H1 (cell line): ENCODE results near the gene RHBG. TPM values are rescaled to one million over a fixed set of nuclear protein-coding genes. Genes with fewer than 3 reads are reported as not detected.

ENCODE experiments used
- CTCF ChIA-PET: fragments of 300-600 bp; sonication (Branson Sonifier 250); formaldehyde crosslinking; loops from one replicate; lab custom pipeline; 2021; ENCODE audit not compliant: partially characterized antibody; lab: Charles Lee
- POLR2A ChIA-PET: fragments of 300-600 bp; sonication (Branson Sonifier 250); formaldehyde crosslinking; loops from one replicate; lab custom pipeline; 2021; ENCODE audit warnings: inconsistent platforms; ENCODE audit not compliant: partially characterized antibody; lab: Charles Lee
- DNase-seq, 2 experiments: peaks; one replicate each; pipeline versions ENCODE4 v3.0.0 to v3.0.0-alpha.2; 2010 to 2022; ENCODE audit warnings: low spot score in 2 of 2, low read depth in 1 of 2, mixed read lengths in 1 of 2
- FAIRE-seq: peaks from 2 replicates; lab custom pipeline; 2011; peaks lifted over from hg19 to GRCh38; lab: Jason Lieb, UNC
- H2AFZ ChIP-seq: 2 replicates; pipeline ENCODE4 v1.8.1; 2012; ENCODE audit warnings: low read length, inconsistent platforms
- H2AK5ac ChIP-seq: 2 replicates; pipeline ENCODE4 v1.6.1; 2013; ENCODE audit warnings: low read depth, low read length
- H2BK120ac ChIP-seq: replicated peaks from 2 replicates; pipeline ENCODE3; 2013; ENCODE audit warnings: low read depth, low read length, inconsistent platforms
- H2BK12ac ChIP-seq: 2 replicates; pipeline ENCODE4 v1.6.1; 2013; ENCODE audit warnings: low read depth, low read length
- H2BK15ac ChIP-seq: 2 replicates; pipeline ENCODE4 v1.6.1; 2013; ENCODE audit warnings: low read length
- H2BK20ac ChIP-seq: 2 replicates; pipeline ENCODE4 v1.6.1; 2013; ENCODE audit warnings: low read length
- H2BK5ac ChIP-seq: 2 replicates; pipeline ENCODE4 v1.6.1; 2013; ENCODE audit warnings: low read depth, low read length
- H3K14ac ChIP-seq: 2 replicates; pipeline ENCODE4 v1.6.1; 2013; ENCODE audit warnings: inconsistent platforms; ENCODE audit not compliant: insufficient read length
- H3K18ac ChIP-seq: 2 replicates; pipeline ENCODE4 v1.6.1; 2013; ENCODE audit warnings: low read length; ENCODE audit errors: extremely low read depth
- H3K23ac ChIP-seq: 2 replicates; pipeline ENCODE4 v1.6.1; 2013; ENCODE audit warnings: inconsistent platforms; ENCODE audit not compliant: insufficient read length
- H3K23me2 ChIP-seq: 2 replicates; pipeline ENCODE4 v1.6.1; 2013; ENCODE audit warnings: low read depth, low read length
- H3K27ac ChIP-seq: 2 replicates; pipeline ENCODE4 v1.6.1; 2011; ENCODE audit warnings: low read depth, low read length, inconsistent platforms
- H3K27me3 ChIP-seq, 4 experiments: replicated peaks in 1 of 4; 1 replicate in 1 of 4; 2 replicates in 3 of 4; pipeline versions ENCODE4 v1.6.1 to v1.8.1; 2011 to 2013; ENCODE audit warnings: low read length in 3 of 4, mild to moderate bottlenecking in 3 of 4, inconsistent platforms in 2 of 4, mixed read lengths in 2 of 4, moderate library complexity in 1 of 4; ENCODE audit not compliant: control insufficient read depth in 3 of 4, insufficient read depth in 3 of 4; ENCODE audit errors: extremely low read depth in 1 of 4
- H3K36me3 ChIP-seq, 4 experiments: 2 replicates each; pipeline versions ENCODE4 v1.6.1 to v1.8.1; 2011 to 2013; ENCODE audit warnings: mild to moderate bottlenecking in 4 of 4, low read length in 3 of 4, moderate library complexity in 2 of 4, control low read depth in 1 of 4, inconsistent platforms in 1 of 4; ENCODE audit not compliant: insufficient read depth in 4 of 4, control insufficient read depth in 2 of 4
- H3K4ac ChIP-seq: replicated peaks from 2 replicates; pipeline ENCODE3; 2013; ENCODE audit warnings: low read length, low read depth, mixed read lengths, inconsistent platforms; ENCODE audit not compliant: insufficient read length
- H3K4me1 ChIP-seq, 4 experiments: replicated peaks in 1 of 4; 1 replicate in 1 of 4; 2 replicates in 3 of 4; pipeline versions ENCODE4 v1.6.1 to v1.8.1; 2011 to 2013; ENCODE audit warnings: low read length in 3 of 4, inconsistent platforms in 2 of 4, mixed read lengths in 1 of 4; ENCODE audit not compliant: insufficient read depth in 4 of 4, control insufficient read depth in 3 of 4
- H3K4me2 ChIP-seq, 2 experiments: 2 replicates each; pipeline versions ENCODE4 v1.6.1 to v1.8.1; 2011 to 2013; ENCODE audit warnings: low read depth in 2 of 2, low read length in 2 of 2, control low read depth in 1 of 2, inconsistent platforms in 1 of 2, mild to moderate bottlenecking in 1 of 2; ENCODE audit not compliant: insufficient read depth in 1 of 2
- H3K4me3 ChIP-seq, 4 experiments: fragments of 200-600, 300-600 bp in 1 of 4; sonication (generic), shearing (Covaris generic), sonication (Bioruptor Twin) in 1 of 4; 2 replicates each; pipeline versions ENCODE4 v1.5.1 to v1.8.1; 2011 to 2016; ENCODE audit warnings: low read length in 4 of 4, low read depth in 3 of 4, control low read depth in 2 of 4, inconsistent platforms in 2 of 4, mild to moderate bottlenecking in 2 of 4, mixed read lengths in 1 of 4, moderate library complexity in 1 of 4; ENCODE audit not compliant: insufficient read depth in 2 of 4; ENCODE audit errors: extremely low read depth in 1 of 4
- H3K56ac ChIP-seq: replicated peaks from 2 replicates; pipeline ENCODE3; 2013; ENCODE audit warnings: low read depth, mild to moderate bottlenecking, mixed read lengths, low read length, inconsistent platforms; ENCODE audit not compliant: insufficient read length
- H3K79me1 ChIP-seq: 2 replicates; pipeline ENCODE4 v1.6.1; 2013; ENCODE audit warnings: low read depth, low read length, control low read depth
- H3K79me2 ChIP-seq, 2 experiments: 2 replicates each; pipeline versions ENCODE4 v1.6.1 to v1.8.1; 2012 to 2013; ENCODE audit warnings: low read length in 2 of 2, mild to moderate bottlenecking in 2 of 2, inconsistent platforms in 1 of 2; ENCODE audit not compliant: insufficient read depth in 2 of 2, control insufficient read depth in 1 of 2
- H3K9ac ChIP-seq, 4 experiments: replicated peaks in 1 of 4; 1 replicate in 1 of 4; 2 replicates in 3 of 4; pipeline versions ENCODE4 v1.6.1 to v1.8.1; 2011 to 2013; ENCODE audit warnings: low read depth in 3 of 4, low read length in 3 of 4, control low read depth in 2 of 4, mild to moderate bottlenecking in 2 of 4, moderate library complexity in 2 of 4, inconsistent platforms in 1 of 4; ENCODE audit errors: extremely low read depth in 1 of 4
- H3K9me3 ChIP-seq, 2 experiments: 2 replicates each; pipeline versions ENCODE4 v1.6.1 to v1.8.1; 2012 to 2013; ENCODE audit warnings: mild to moderate bottlenecking in 2 of 2, moderate library complexity in 2 of 2, control low read depth in 1 of 2, inconsistent platforms in 1 of 2, low read depth in 1 of 2, low read length in 1 of 2, mixed read lengths in 1 of 2; ENCODE audit not compliant: insufficient read depth in 2 of 2
- H4K20me1 ChIP-seq, 2 experiments: replicated peaks in 1 of 2; 2 replicates each; pipeline versions ENCODE3 to v1.8.1; 2011 to 2013; ENCODE audit warnings: inconsistent platforms in 2 of 2, low read length in 2 of 2, mild to moderate bottlenecking in 1 of 2; ENCODE audit not compliant: insufficient read depth in 2 of 2, control insufficient read depth in 1 of 2
- H4K5ac ChIP-seq: 2 replicates; pipeline ENCODE4 v1.6.1; 2013; ENCODE audit warnings: low read length, low read depth, mixed read lengths, inconsistent platforms; ENCODE audit not compliant: insufficient read length
- H4K8ac ChIP-seq: 2 replicates; pipeline ENCODE4 v1.8.0; 2013; ENCODE audit warnings: mild to moderate bottlenecking, moderate library complexity, low read length, inconsistent platforms; ENCODE audit not compliant: insufficient read depth; ENCODE audit errors: extremely low read depth
- H4K91ac ChIP-seq: replicated peaks from 2 replicates; pipeline ENCODE3; 2013; ENCODE audit warnings: low read length, mixed read lengths, inconsistent platforms; ENCODE audit not compliant: insufficient read length
- GABPA ChIP-seq: IDR thresholded peaks from 2 replicates; pipeline ENCODE4 v1.6.1; 2011; ENCODE audit warnings: mild to moderate bottlenecking, low read length, moderate library complexity, borderline replicate concordance; ENCODE audit not compliant: insufficient read depth
- KDM5A ChIP-seq: fragments of 200-600 bp; IDR thresholded peaks from 2 replicates; pipeline ENCODE4 v1.7.1; 2012; ENCODE audit warnings: mild to moderate bottlenecking, low read length, inconsistent platforms, mixed read lengths
- TAF7 ChIP-seq: optimal IDR thresholded peaks from 2 replicates; pipeline ENCODE3; 2011; ENCODE audit warnings: low read depth, mild to moderate bottlenecking, inconsistent platforms, low read length, moderate library complexity, borderline replicate concordance
- WGBS, 2 experiments: shearing (Covaris generic) in 1 of 2; methylation state at CpG; one replicate each; pipeline versions ENCODE4 v1.1.6 to v1.1.7; 2013 to 2015; ENCODE audit warnings: low lambda C conversion rate in 2 of 2, mixed read lengths in 2 of 2, inconsistent platforms in 1 of 2, low coverage in 1 of 2, missing lambda C conversion rate in 1 of 2; ENCODE audit not compliant: insufficient replicate concordance in 2 of 2, insufficient coverage in 1 of 2, insufficient read length in 1 of 2; ENCODE audit errors: extremely low coverage in 1 of 2, missing lambda C conversion rate in 1 of 2; 5-methylcytosine and 5-hydroxymethylcytosine counted together
- polyA plus RNA-seq, 7 experiments: library from polyadenylated mRNA; depleted of rRNA in 3 of 7; stranded (reverse) in 5 of 7; unstranded in 2 of 7; fragments of >200 nt in 5 of 7; fragments of 200-250 nt in 2 of 7; gene quantifications; 1 replicate in 5 of 7; 2 replicates in 1 of 7; 4 replicates in 1 of 7; pipeline versions ENCODE4 v1.2.1 to v1.2.3, GENCODE V29; 2011 to 2013; ENCODE audit warnings: missing spikeins in 2 of 7, mixed read lengths in 2 of 7
- total RNA-seq: library from RNA; stranded (reverse); fragmentation: NEBNext Ultra II Directional; extraction: Animal tissue kit (Norgen Biotek cat#: 25700); gene quantifications from 2 replicates; pipeline ENCODE4 v1.2.1, GENCODE V29; 2021

RHBG gene
- total and polyA plus RNA-seq, 2 of the 8 experiments (the other 6 are each of a cell fraction or from before 2014, with no cell fraction given), result 2.6 to 2.7 TPM

DNA sequence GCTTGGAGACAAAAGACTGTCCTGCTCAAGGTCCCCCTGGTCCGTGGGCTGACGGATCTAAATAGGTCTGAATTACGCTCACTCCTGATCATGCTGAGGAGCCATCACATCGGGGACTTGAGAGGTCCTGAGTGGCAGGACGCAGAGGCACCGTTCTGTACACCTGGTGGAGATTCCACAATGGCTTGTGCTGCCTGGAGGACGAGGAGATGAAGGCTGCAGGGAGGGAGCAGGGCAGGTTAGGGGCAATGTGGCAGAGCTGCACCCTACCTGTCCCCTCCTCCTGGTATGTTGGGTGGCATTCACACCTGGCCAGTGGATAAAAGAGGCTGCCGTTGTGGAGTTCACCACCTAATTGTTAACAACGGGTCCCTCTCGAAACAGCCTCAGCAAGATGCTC lies 38.7 kb downstream of the RHBG start:
- no peaks in the 10 kb centered on the region for H3K23me2 ChIP-seq
- no peak overlapping the region for H3K9ac ChIP-seq
- H3K9me3 ChIP-seq, result no peaks in the 10 kb centered on the region
- no peak overlapping the region for H3K56ac ChIP-seq
- H3K27me3 ChIP-seq, result peaks cover 0 to 2% (median 0%) of the 10 kb centered on the region in 4 experiments; a peak in 3 of 7 replicates
- no peak overlapping the region for H2BK12ac ChIP-seq
- ChIA-PET CTCF (interaction anchor here (1.1 to 16.8 kb wide), 5 partner anchors 15 to 53 kb away, joined by 3 to 517 read pairs (median 6); no protein-coding TSS in a partner anchor), POLR2A (interaction anchor here (1.0 kb wide), 1 partner anchor 12 kb away, joined by 4 read pairs; no protein-coding TSS in a partner anchor)
- no peaks in the 10 kb centered on the region for H3K79me2 ChIP-seq
- H2AK5ac ChIP-seq, result no peak overlapping the region
- no peak overlapping the region for H4K8ac ChIP-seq
- H2BK120ac ChIP-seq, result no peak overlapping the region
- FAIRE-seq, result no peak
- no peak overlapping the region for H3K23ac ChIP-seq
- no peaks in the 10 kb centered on the region for H4K20me1 ChIP-seq
- H3K14ac ChIP-seq, result no peak overlapping the region
- no peaks in the 10 kb centered on the region for H3K79me1 ChIP-seq
- H2BK15ac ChIP-seq, result 0 out of 2 replicates have a peak overlapping the region, but pooled peaks have one; percentile 29
- H2BK5ac ChIP-seq, result no peak overlapping the region
- no peak overlapping the region for H4K5ac ChIP-seq
- no peaks in the 10 kb centered on the region for H3K36me3 ChIP-seq
- TF ChIP-seq GABPA (no peak), TAF7 (no peak), KDM5A (no peak)
- no peak overlapping the region for H3K27ac ChIP-seq
- no peak overlapping the region for H3K4ac ChIP-seq
- WGBS, 2 experiments, result 86% methylated on average over 10 of the region's 10 CpGs; no CpG with 5 or more reads in 1 of the 2 experiments
- H3K4me1 ChIP-seq, result peaks cover 0 to 9% (median 2%) of the 10 kb centered on the region in 4 experiments; a peak in 5 of 7 replicates
- H2AFZ ChIP-seq, result no peak overlapping the region
- no peak overlapping the region for H4K91ac ChIP-seq
- no peak overlapping the region for H3K4me2 ChIP-seq
- H3K4me3 ChIP-seq, result no peak overlapping the region
- H2BK20ac ChIP-seq, result no peak overlapping the region
- no peak for DNase-seq
- H3K18ac ChIP-seq, result no peak overlapping the region
